Heart left ventricle (tissue), 16 donors: ENCODE results near the gene KCNG2. TPM values are rescaled to one million over a fixed set of nuclear protein-coding genes. Genes with fewer than 3 reads are reported as not detected.

Experiments
- ATAC-seq, 4 donors: fragments of 200-7000 bp; cut with Tn5 transposase; one replicate each; pipeline ENCODE4 v1.9.1; 2020 to 2022; ENCODE audit warnings: moderate library complexity in 4 of 4, mild to moderate bottlenecking in 3 of 4, moderate number of reproducible peaks in 1 of 4
- DNase-seq, 5 donors: peaks; one replicate each; pipeline ENCODE4 v3.0.0-alpha.2; 2020
- H3K27ac ChIP-seq, 12 donors: fragments of 200-600 bp; sonication (generic) in 4 of 12; one replicate each; pipeline versions ENCODE4 v1.5.0 to v1.8.0; 2016 to 2022; ENCODE audit warnings: mild to moderate bottlenecking in 2 of 12
- H3K27me3 ChIP-seq, 9 donors: fragments of 200-600 bp; sonication (generic) in 2 of 9; one replicate each; pipeline versions ENCODE4 v1.5.1 to v1.8.0; 2016 to 2022; ENCODE audit warnings: mild to moderate bottlenecking in 3 of 9
- H3K36me3 ChIP-seq, 9 donors: fragments of 200-600 bp; sonication (generic) in 2 of 9; one replicate each; pipeline versions ENCODE4 v1.5.0 to v1.8.0; 2018 to 2022; ENCODE audit warnings: mild to moderate bottlenecking in 2 of 9
- H3K4me1 ChIP-seq, 12 donors: fragments of 200-600 bp; sonication (generic) in 4 of 12; one replicate each; pipeline versions ENCODE4 v1.5.0 to v1.8.0; 2016 to 2022; ENCODE audit warnings: mild to moderate bottlenecking in 3 of 12
- H3K4me3 ChIP-seq, 12 donors: fragments of 200-600 bp; sonication (generic) in 4 of 12; one replicate each; pipeline versions ENCODE4 v1.5.0 to v1.8.0; 2017 to 2022; ENCODE audit warnings: mild to moderate bottlenecking in 9 of 12, moderate library complexity in 4 of 12
- H3K9me3 ChIP-seq, 12 donors: fragments of 200-600 bp; sonication (generic) in 4 of 12; one replicate each; pipeline versions ENCODE4 v1.5.0 to v1.8.0; 2016 to 2022; ENCODE audit warnings: mild to moderate bottlenecking in 1 of 12
- CTCF ChIP-seq, 12 donors: fragments of 200-600 bp; sonication (generic) in 4 of 12; IDR thresholded peaks; one replicate each; pipeline versions ENCODE4 v1.5.0 to v1.8.0; 2018 to 2022; ENCODE audit warnings: antibody characterized with exemption in 12 of 12, mild to moderate bottlenecking in 5 of 12
- POLR2A ChIP-seq, 2 donors: fragments of 450-650 bp; IDR thresholded peaks; one replicate each; pipeline ENCODE4 v1.6.1; 2017; ENCODE audit warnings: antibody characterized with exemption in 2 of 2, mild to moderate bottlenecking in 2 of 2, moderate library complexity in 2 of 2
- WGBS, 4 donors: extraction: QIAGEN DNeasy Blood & Tissue Kit in 2 of 4; methylation state at CpG; one replicate each; pipeline versions ENCODE4 v1.1.5 to v1.1.7; 2013 to 2018; 5-methylcytosine and 5-hydroxymethylcytosine counted together
- intact Hi-C, 10 donors: fragments of 100-400 bp; cut with DNase I; formaldehyde crosslinking; loops; one replicate each; pipeline versions ENCODE4 v1.11.1 to v1.14.2; 2022
- polyA plus RNA-seq, 2 donors: library from polyadenylated mRNA; stranded (reverse); fragments of 200-250 nt; gene quantifications; one replicate each; pipeline ENCODE4 v1.2.3, GENCODE V29; 2013
- total RNA-seq, 9 donors: library from RNA; depleted of rRNA in 2 of 9; stranded (reverse); fragments of >200 nt in 2 of 9; fragmentation: NEBNext Ultra II Directional in 3 of 9; extraction: Animal tissue kit (Norgen Biotek cat#: 25700) in 3 of 9; gene quantifications; one replicate each; pipeline versions ENCODE4 v1.1.0 to v1.2.4, GENCODE V29; 2016 to 2023
- donor health status: ischemic (EF 13 %, LVEDD 7.1; RV severe dilation, severe dysfunction).
- donor health status: healthy with polysubstance abuse.
- donor health status: DM: no; HTN: yes; CAD: no.
- donor health status: DM: no; HTN: no; CAD: no.
- donor health status: ischemic (EF 25% LVEDD 6.9; RV normal size, moderate dysfunction).
- donor health status: ischemic (EF 25% LVEDD 5.7; RV mildly dilated, moderate dysfunction).
- donor health status: healthy.
- donor health status: DM: yes; HTN: yes; CAD: no.
- donor health status: ischemic (EF 35%, LVEDD 5.7; RV mildly dilated, moderate dysfunction).
- donor health status: nonischemic (EF 11% LVEDD 7.7; RV severe dilation, severe dysfunction).
- donor health status: DM: yes; HTN: yes; CAD: no.
- donor health status: PGD.
- donor health status: ischemic (EF 29% LVEDD 5.4; RV normal size, mild dysfunction).
- donor health status: nonischemic (EF 23%, LVEDD 6.1; RV moderate dilation, normal function).

The KCNG2 gene
- total and polyA plus RNA-seq, 11 donors: 0.07 to 1.5 (median 0.18) TPM; not detected in 8

DNA sequence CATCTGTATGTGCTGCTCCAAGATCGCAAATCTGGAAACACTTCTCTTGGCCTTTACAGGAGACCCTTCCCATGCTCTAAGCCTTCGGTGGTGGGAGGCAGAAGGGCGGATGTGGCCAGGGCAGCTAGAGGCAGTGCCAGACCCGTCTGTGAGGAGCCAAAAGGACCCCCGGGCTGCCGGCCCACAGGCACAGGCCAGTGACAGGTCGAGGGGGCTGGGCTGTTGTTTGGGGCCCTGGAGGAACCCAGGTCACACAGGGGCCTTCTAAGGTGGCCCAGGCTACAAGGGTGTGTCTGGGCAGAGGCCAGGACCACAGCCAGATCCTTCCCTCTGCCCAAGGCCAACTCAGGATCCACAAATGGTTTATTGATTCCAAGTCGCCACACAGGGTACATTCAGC is 104.3 kb downstream of the KCNG2 start:
- TF ChIP-seq POLR2A (IDR thresholded peaks at IDR 0.05): no peak
- 86 to 100% (median 94%) methylated on average over 2 to 8 of the region's 8 CpGs for WGBS, 4 donors
- Histone ChIP-seq H3K27ac (no peak overlapping the region), H3K4me1 (peaks cover 0 to 4% (median 0%) of the 10 kb centered on the region in 12 donors), H3K9me3 (peaks cover 0 to 20% (median 2%) of the 10 kb centered on the region in 12 donors), H3K4me3 (no peak overlapping the region), H3K27me3 (no peaks in the 10 kb centered on the region), H3K36me3 (peaks cover 0 to 20% (median 13%) of the 10 kb centered on the region in 9 donors)
- ATAC-seq: no peak
- intact Hi-C loops: loop anchor here in 1 of 10 donors (10.0 kb wide), 1 partner anchor 83 kb away; the partner anchor contains the start of gene TXNL4A
- DNase-seq: peak in 3 of 5 donors; percentile 17 to 29 (median 19)

GRCh38 chr18:79902640-79903039 is 104.9 kb downstream of the KCNG2 start:
- intact Hi-C loops: loop anchor here in 1 of 10 donors (10.0 kb wide), 1 partner anchor 82 kb away; the partner anchor contains the start of gene TXNL4A
- ATAC-seq (no peak), DNase-seq (peak in 3 of 5 donors; percentile 11 to 52 (median 12))
- 92 to 97% (median 97%) methylated on average over 17 to 20 of the region's 20 CpGs for WGBS, 4 donors
- peaks cover 0 to 20% (median 15%) of the 10 kb centered on the region in 9 donors for H3K36me3 ChIP-seq
- no peak overlapping the region for H3K4me3 ChIP-seq
- H3K4me1 ChIP-seq: peaks cover 0 to 4% (median 0%) of the 10 kb centered on the region in 12 donors
- H3K9me3 ChIP-seq: peaks cover 0 to 15% (median 0%) of the 10 kb centered on the region in 12 donors
- no peak for TF ChIP-seq CTCF (IDR thresholded peaks at IDR 0.05)
- no peak for TF ChIP-seq POLR2A (IDR thresholded peaks at IDR 0.05)
- no peak overlapping the region for H3K27ac ChIP-seq
- no peaks in the 10 kb centered on the region for H3K27me3 ChIP-seq

DNA sequence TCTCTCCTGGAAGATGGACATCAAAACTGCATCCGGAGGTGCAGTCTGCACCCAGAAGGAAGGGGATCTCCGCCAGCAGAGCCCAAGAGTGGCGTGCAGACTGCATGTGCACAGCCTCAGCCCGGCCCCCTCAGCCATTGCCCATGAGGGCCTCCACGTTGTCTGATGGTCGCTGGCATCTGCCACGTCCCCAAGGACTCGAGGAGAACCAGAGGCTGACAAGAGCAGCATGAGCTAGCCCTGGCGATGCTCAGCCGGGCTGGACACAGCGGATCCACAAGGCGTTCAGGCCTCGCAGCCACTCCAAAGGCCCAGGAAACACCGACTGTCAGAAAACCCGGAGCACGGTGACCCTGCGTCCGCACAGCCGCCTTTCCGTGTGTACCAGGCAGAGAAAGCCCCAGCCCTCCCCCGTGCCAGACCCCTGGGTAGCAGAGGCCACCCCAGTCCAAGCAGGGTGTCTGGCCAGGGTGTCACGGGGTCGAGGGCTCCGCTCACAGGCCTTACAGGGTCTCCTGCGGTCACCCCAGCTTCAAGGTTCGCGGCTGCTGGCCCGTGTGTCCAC is 105.4 kb downstream of the KCNG2 start:
- ATAC-seq: no peak
- TF ChIP-seq POLR2A (IDR thresholded peaks at IDR 0.05) (no peak), CTCF (IDR thresholded peaks at IDR 0.05) (no peak)
- intact Hi-C loops: loop anchor here in 1 of 10 donors (10.0 kb wide), 1 partner anchor 82 kb away; the partner anchor contains the start of gene TXNL4A
- H3K27ac ChIP-seq: no peak overlapping the region
- DNase-seq: peak in 3 of 5 donors; percentile 16 to 52 (median 24)
- peaks cover 0 to 4% (median 0%) of the 10 kb centered on the region in 12 donors for H3K4me1 ChIP-seq
- H3K9me3 ChIP-seq: peaks cover 0 to 10% (median 0%) of the 10 kb centered on the region in 12 donors
- 95 to 99% (median 97%) methylated on average over 26 to 28 of the region's 28 CpGs for WGBS, 4 donors
- no peaks in the 10 kb centered on the region for H3K27me3 ChIP-seq
- no peak overlapping the region for H3K4me3 ChIP-seq
- peaks cover 0 to 23% (median 16%) of the 10 kb centered on the region in 9 donors for H3K36me3 ChIP-seq

DNA sequence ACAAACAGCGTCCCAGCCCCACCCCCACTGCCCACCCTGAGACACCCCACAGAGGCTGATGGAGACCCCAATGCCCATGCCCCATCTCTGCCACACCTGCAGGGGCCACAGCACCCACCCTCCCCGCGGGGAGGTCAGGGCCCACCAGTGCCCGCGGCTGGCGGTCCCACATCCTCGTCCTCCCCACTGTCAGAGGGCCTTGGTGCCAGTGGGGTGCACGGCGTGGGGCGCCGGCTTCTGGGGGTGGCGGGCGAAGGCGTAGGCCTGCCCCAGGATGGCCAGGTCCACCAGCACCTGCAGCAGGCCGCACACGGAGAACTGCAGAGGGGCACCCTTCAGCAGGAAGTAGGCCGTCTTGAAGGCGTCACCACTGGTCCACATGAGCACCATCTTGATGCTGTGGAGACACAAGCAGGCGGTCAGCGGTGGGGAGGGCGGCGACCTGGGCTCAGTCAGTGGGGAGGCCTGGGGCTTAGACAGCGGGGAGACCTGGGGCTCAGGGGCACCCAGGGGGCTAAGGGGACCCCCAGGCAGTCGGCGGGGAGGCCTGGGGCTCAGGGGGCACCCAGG is 106.1 kb downstream of the KCNG2 start:
- 94 to 99% (median 97%) methylated on average over 7 to 25 of the region's 25 CpGs for WGBS, 4 donors
- no peak for TF ChIP-seq CTCF (IDR thresholded peaks at IDR 0.05)
- TF ChIP-seq POLR2A (IDR thresholded peaks at IDR 0.05): no peak
- H3K4me1 ChIP-seq: peaks cover 0 to 4% (median 0%) of the 10 kb centered on the region in 12 donors
- H3K27ac ChIP-seq: no peak overlapping the region
- ATAC-seq (no peak), DNase-seq (peak in 2 of 5 donors; percentile 13 to 46)
- peaks cover 0 to 27% (median 18%) of the 10 kb centered on the region in 9 donors for H3K36me3 ChIP-seq
- H3K4me3 ChIP-seq: no peak overlapping the region
- intact Hi-C loops: loop anchor here in 1 of 10 donors (10.0 kb wide), 1 partner anchor 81 kb away; the partner anchor contains the start of gene TXNL4A
- H3K27me3 ChIP-seq: no peaks in the 10 kb centered on the region
- peaks cover 0 to 10% (median 0%) of the 10 kb centered on the region in 12 donors for H3K9me3 ChIP-seq
